ENCODE results near the gene ROR2.

DNA sequence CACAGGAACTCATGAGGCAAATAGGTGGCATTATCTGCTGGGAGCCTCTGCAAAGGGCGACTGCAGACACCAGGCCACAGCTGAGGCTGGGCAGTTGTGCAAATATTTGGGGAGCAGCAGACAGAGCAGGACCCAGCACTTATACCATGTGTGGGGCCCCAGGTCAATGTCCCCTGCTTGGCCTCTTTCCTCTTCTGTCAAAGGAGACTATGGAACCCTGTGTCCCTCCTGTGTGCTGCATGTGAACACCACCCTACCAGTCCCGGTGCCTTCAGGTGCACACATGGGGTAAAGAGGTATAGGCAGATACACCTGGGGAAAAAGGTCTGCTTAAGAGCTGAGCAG, 50.8 kb downstream of the ROR2 start:
- TF ChIP-seq, protein P1, sequence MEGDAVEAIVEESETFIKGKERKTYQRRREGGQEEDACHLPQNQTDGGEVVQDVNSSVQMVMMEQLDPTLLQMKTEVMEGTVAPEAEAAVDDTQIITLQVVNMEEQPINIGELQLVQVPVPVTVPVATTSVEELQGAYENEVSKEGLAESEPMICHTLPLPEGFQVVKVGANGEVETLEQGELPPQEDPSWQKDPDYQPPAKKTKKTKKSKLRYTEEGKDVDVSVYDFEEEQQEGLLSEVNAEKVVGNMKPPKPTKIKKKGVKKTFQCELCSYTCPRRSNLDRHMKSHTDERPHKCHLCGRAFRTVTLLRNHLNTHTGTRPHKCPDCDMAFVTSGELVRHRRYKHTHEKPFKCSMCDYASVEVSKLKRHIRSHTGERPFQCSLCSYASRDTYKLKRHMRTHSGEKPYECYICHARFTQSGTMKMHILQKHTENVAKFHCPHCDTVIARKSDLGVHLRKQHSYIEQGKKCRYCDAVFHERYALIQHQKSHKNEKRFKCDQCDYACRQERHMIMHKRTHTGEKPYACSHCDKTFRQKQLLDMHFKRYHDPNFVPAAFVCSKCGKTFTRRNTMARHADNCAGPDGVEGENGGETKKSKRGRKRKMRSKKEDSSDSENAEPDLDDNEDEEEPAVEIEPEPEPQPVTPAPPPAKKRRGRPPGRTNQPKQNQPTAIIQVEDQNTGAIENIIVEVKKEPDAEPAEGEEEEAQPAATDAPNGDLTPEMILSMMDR (IDR thresholded peaks at IDR 0.05 in 8 of 11, conservative IDR thresholded peaks at IDR 0.05 in 3 of 11) = no peak
- TF ChIP-seq POLR2A (IDR thresholded peaks at IDR 0.05) (no peak), POLR2AphosphoS5 (IDR thresholded peaks at IDR 0.05) (no peak)
